ENCODE data around the gene C4orf17. TPM values are rescaled to one million over a fixed set of nuclear protein-coding genes. Genes with fewer than 3 reads are reported as not detected.

Gene C4orf17
- total RNA-seq (not detected), polyA plus RNA-seq (not detected)
- long read RNA-seq, donor 1: 0 reads
- long read RNA-seq, donor 2: 0 reads
- long read RNA-seq, donor 3: 0 reads

GRCh38 chr4:99510721-99511120 lies at the start of gene C4orf17:
C4orf17 (plus strand) TSS chr4:99511021; CDS start chr4:99513082, 2,061 bp downstream.
- Histone ChIP-seq H3K36me3 (no peaks in the 10 kb centered on the region), H3K27me3 (no peaks in the 10 kb centered on the region), H3K4me3 (no peak within 1 kb of the TSS), H3K9me3 (no peaks in the 10 kb centered on the region), H3K4me1 (ENCODE audit: insufficient read depth) (no peaks in the 10 kb centered on the region), H3K27ac (no peak within 1 kb of the TSS)
- DNase-seq: no peak
- TF ChIP-seq CTCF (IDR thresholded peaks at IDR 0.05) (no peak), EP300 (IDR thresholded peaks at IDR 0.05) (no peak), POLR2A (IDR thresholded peaks at IDR 0.05) (no peak)
- intact Hi-C loops (cut with DNase I): no loop called here
- WGBS, 3 donors: 72 to 83% (median 78%) methylated on average over 4 of the region's 4 CpGs

GRCh38 chr4:99461623-99462401 lies 49.0 kb upstream of the C4orf17 start:
- TF ChIP-seq EP300 (IDR thresholded peaks at IDR 0.05) (no peak), POLR2A (IDR thresholded peaks at IDR 0.05) (no peak), CTCF (IDR thresholded peaks at IDR 0.05) (no peak)
- no peak overlapping the region for H3K4me3 ChIP-seq
- no peaks in the 10 kb centered on the region for H3K9me3 ChIP-seq
- intact Hi-C loops (cut with DNase I): no loop called here
- H3K27me3 ChIP-seq: no peaks in the 10 kb centered on the region
- H3K27ac ChIP-seq: no peak overlapping the region
- no peaks in the 10 kb centered on the region for H3K36me3 ChIP-seq
- 62 to 74% (median 72%) methylated on average over 4 of the region's 4 CpGs for WGBS, 3 donors
- DNase-seq: no peak
- no peaks in the 10 kb centered on the region for H3K4me1 ChIP-seq (ENCODE audit: insufficient read depth)

- WGBS, 3 donors: 32 to 36% (median 36%) methylated on average over 4 of the region's 4 CpGs
- Histone ChIP-seq H3K9me3 (no peaks in the 10 kb centered on the region), H3K27me3 (no peaks in the 10 kb centered on the region), H3K36me3 (no peaks in the 10 kb centered on the region), H3K27ac (no peak overlapping the region), H3K4me3 (no peak overlapping the region), H3K4me1 (ENCODE audit: insufficient read depth) (no peaks in the 10 kb centered on the region)
- DNase-seq: peak; percentile 24 to 64 (median 38)
- TF ChIP-seq CTCF (IDR thresholded peaks at IDR 0.05): peak; percentile 62 to 77 (median 74)
- no peak for TF ChIP-seq POLR2A (IDR thresholded peaks at IDR 0.05)
- TF ChIP-seq EP300 (IDR thresholded peaks at IDR 0.05): no peak
- intact Hi-C loops (cut with DNase I): no loop called here
Observed at GRCh38 chr4:99462875-99463464, 47.9 kb upstream of the C4orf17 start.

GRCh38 chr4:99463566-99463965 lies 47.3 kb upstream of the C4orf17 start:
- no peak for TF ChIP-seq CTCF (IDR thresholded peaks at IDR 0.05)
- TF ChIP-seq POLR2A (IDR thresholded peaks at IDR 0.05): no peak
- no peak for TF ChIP-seq EP300 (IDR thresholded peaks at IDR 0.05)
- intact Hi-C loops (cut with DNase I): no loop called here
- H3K9me3 ChIP-seq: no peaks in the 10 kb centered on the region
- DNase-seq: no peak
- no peaks in the 10 kb centered on the region for H3K4me1 ChIP-seq (ENCODE audit: insufficient read depth)
- no peak overlapping the region for H3K4me3 ChIP-seq
- H3K36me3 ChIP-seq: no peaks in the 10 kb centered on the region
- 79 to 88% (median 80%) methylated on average over 2 of the region's 2 CpGs for WGBS, 3 donors
- no peak overlapping the region for H3K27ac ChIP-seq
- no peaks in the 10 kb centered on the region for H3K27me3 ChIP-seq
